ENCODE data around the gene DACH1.

- TF ChIP-seq EZH2phosphoT487 (IDR thresholded peaks at IDR 0.05; ENCODE audit: low read depth, severe bottlenecking, unreplicated experiment) (no peak), CTCF (IDR thresholded peaks at IDR 0.05; ENCODE audit: poor library complexity) (no peak)
Observed at GRCh38 chr13:71591374-71591773, 275.6 kb downstream of the DACH1 start.

Measured in hepatocyte (in vitro differentiated cells).